Left lung (tissue), 10 donors: ENCODE data around the gene ANXA9. TPM values are rescaled to one million over a fixed set of nuclear protein-coding genes. Genes with fewer than 3 reads are reported as not detected.

Source experiments
- ATAC-seq: fragments of 200-7000 bp; cut with Tn5 transposase; one replicate; pipeline ENCODE4 v1.9.1; 2020; ENCODE audit warnings: moderate library complexity
- DNase-seq, 4 donors: peaks; one replicate each; pipeline ENCODE4 v3.0.0-alpha.2; 2013 to 2020
- H3K27ac ChIP-seq, 2 donors: fragments of 200-600 bp; sonication (generic) in 1 of 2; one replicate each; pipeline versions ENCODE4 v1.5.0 to v1.8.0; 2020 to 2021
- H3K27me3 ChIP-seq, 2 donors: fragments of 200-600 bp; sonication (generic) in 1 of 2; one replicate each; pipeline versions ENCODE4 v1.5.0 to v1.8.0; 2020 to 2021
- H3K36me3 ChIP-seq, 2 donors: fragments of 200-600 bp; sonication (generic) in 1 of 2; one replicate each; pipeline versions ENCODE4 v1.5.0 to v1.8.0; 2020 to 2021
- H3K4me1 ChIP-seq, 2 donors: fragments of 200-600 bp; one replicate each; pipeline ENCODE4 v1.8.0; 2021
- H3K4me3 ChIP-seq, 2 donors: fragments of 200-600 bp; sonication (generic) in 1 of 2; one replicate each; pipeline versions ENCODE4 v1.5.0 to v1.8.0; 2020 to 2021; ENCODE audit warnings: mild to moderate bottlenecking in 1 of 2
- H3K9me3 ChIP-seq, 2 donors: fragments of 200-600 bp; sonication (generic) in 1 of 2; one replicate each; pipeline versions ENCODE4 v1.5.0 to v1.8.0; 2020 to 2021
- CTCF ChIP-seq, 2 donors: fragments of 200-600 bp; sonication (generic) in 1 of 2; IDR thresholded peaks; one replicate each; pipeline versions ENCODE4 v1.5.0 to v1.8.0; 2021; ENCODE audit warnings: antibody characterized with exemption in 2 of 2
- intact Hi-C, 2 donors: fragments of 100-400 bp; cut with DNase I; formaldehyde crosslinking; loops; one replicate each; pipeline versions ENCODE4 v1.11.2 to v1.14.2; 2022
- polyA plus RNA-seq, 6 donors: library from polyadenylated mRNA; unstranded; fragments of 120-200 nt; gene quantifications; one replicate each; pipeline ENCODE4 v1.2.1, GENCODE V29; 2013; ENCODE audit not compliant: insufficient read length in 6 of 6
- total RNA-seq, 2 donors: library from RNA; stranded (reverse); fragmentation: NEBNext Ultra II Directional; extraction: Animal tissue kit (Norgen Biotek cat#: 25700); gene quantifications; one replicate each; pipeline ENCODE4 v1.2.1, GENCODE V29; 2021
- donor health status: DM: no; HTN: yes; CAD: no.
- donor health status: DM: no; HTN: no; CAD: no.

The ANXA9 gene
- total and polyA plus RNA-seq, 8 donors: 1.1 to 11.1 (median 10.1) TPM

- DNase-seq (no peak), ATAC-seq (no peak)
- intact Hi-C loops: no loop called here
- peaks cover 0 to 4% of the 10 kb centered on the region in 2 donors for H3K36me3 ChIP-seq
- H3K27ac ChIP-seq: no peak overlapping the region
- H3K9me3 ChIP-seq: no peaks in the 10 kb centered on the region
- H3K4me3 ChIP-seq: no peak overlapping the region
- no peaks in the 10 kb centered on the region for H3K27me3 ChIP-seq
- TF ChIP-seq CTCF (IDR thresholded peaks at IDR 0.05): no peak
- peaks cover 0 to 9% of the 10 kb centered on the region in 2 donors for H3K4me1 ChIP-seq
Observed at GRCh38 chr1:151043163-151043562, 61.1 kb downstream of the ANXA9 start.

Other genes with a start within 250 kb of the ANXA9 start
- 100 to 1,000 TPM; 320 to 473 TPM for gene CTSS, start 216.5 kb upstream of the ANXA9 start, total RNA-seq
- 10 to 100 TPM; 21.1 to 32.6 (median 27.1) TPM for gene CTSS, start 216.5 kb upstream of the ANXA9 start, polyA plus RNA-seq
- gene CTSK, start 174.0 kb upstream of the ANXA9 start, total RNA-seq: 10 to 100 TPM; 19.9 to 54.5 TPM
- gene CTSK, start 174.0 kb upstream of the ANXA9 start, polyA plus RNA-seq: 10 to 100 TPM; 28.7 to 46.8 (median 36.0) TPM
- 10 to 100 TPM; 42.9 to 49.8 TPM for gene ARNT, start 105.7 kb upstream of the ANXA9 start, total RNA-seq
- 10 to 100 TPM; 75.9 to 88.0 (median 79.7) TPM for gene ARNT, start 105.7 kb upstream of the ANXA9 start, polyA plus RNA-seq
- not detected for gene CTXND2, start 95.2 kb upstream of the ANXA9 start, total RNA-seq
- gene CTXND2, start 95.2 kb upstream of the ANXA9 start, polyA plus RNA-seq: under 1 TPM in 1 of 6 donors, not detected in 5; 0.15 TPM
- 10 to 100 TPM; 33.1 to 49.7 TPM for gene SETDB1, start 55.9 kb upstream of the ANXA9 start, total RNA-seq
- gene SETDB1, start 55.9 kb upstream of the ANXA9 start, polyA plus RNA-seq: 10 to 100 TPM; 83.6 to 96.6 (median 91.9) TPM
- gene CERS2, start 7.5 kb upstream of the ANXA9 start, total RNA-seq: 100 to 1,000 TPM; 325 to 359 TPM
- gene CERS2, start 7.5 kb upstream of the ANXA9 start, polyA plus RNA-seq: 100 to 1,000 TPM; 213 to 272 (median 251) TPM
- 10 to 100 TPM; 26.0 to 32.9 TPM for gene MINDY1, start 24.6 kb downstream of the ANXA9 start, total RNA-seq
- 10 to 100 TPM; 42.4 to 53.8 (median 47.4) TPM for gene MINDY1, start 24.6 kb downstream of the ANXA9 start, polyA plus RNA-seq
- gene PRUNE1, start 26.2 kb downstream of the ANXA9 start, total RNA-seq: 10 to 100 TPM; 15.1 to 18.1 TPM
- gene PRUNE1, start 26.2 kb downstream of the ANXA9 start, polyA plus RNA-seq: 10 to 100 TPM; 38.4 to 42.7 (median 38.8) TPM
- gene BNIPL, start 54.3 kb downstream of the ANXA9 start, total RNA-seq: 1 to 10 TPM; 3.5 to 5.9 TPM
- 10 to 100 TPM in 2 of 6 donors, 1 to 10 TPM in 4; 5.2 to 11.6 (median 9.4) TPM for gene BNIPL, start 54.3 kb downstream of the ANXA9 start, polyA plus RNA-seq
- 1 to 10 TPM; 3.9 to 6.1 TPM for gene C1orf56, start 65.5 kb downstream of the ANXA9 start, total RNA-seq
- 10 to 100 TPM in 3 of 6 donors, 1 to 10 TPM in 3; 8.6 to 11.2 (median 9.9) TPM for gene C1orf56, start 65.5 kb downstream of the ANXA9 start, polyA plus RNA-seq
- 100 to 1,000 TPM; 104 to 125 TPM for gene CDC42SE1, start 77.3 kb downstream of the ANXA9 start, total RNA-seq
- 100 to 1,000 TPM in 5 of 6 donors, 10 to 100 TPM in 1; 99.1 to 133 (median 111) TPM for gene CDC42SE1, start 77.3 kb downstream of the ANXA9 start, polyA plus RNA-seq
- gene MLLT11, start 78.1 kb downstream of the ANXA9 start, total RNA-seq: 1 to 10 TPM; 1.7 to 2.9 TPM
- 10 to 100 TPM; 20.1 to 23.0 (median 22.4) TPM for gene MLLT11, start 78.1 kb downstream of the ANXA9 start, polyA plus RNA-seq
- gene GABPB2, start 88.5 kb downstream of the ANXA9 start, total RNA-seq: 10 to 100 TPM; 11.3 to 12.7 TPM
- 10 to 100 TPM; 10.6 to 13.5 (median 13.0) TPM for gene GABPB2, start 88.5 kb downstream of the ANXA9 start, polyA plus RNA-seq
- gene SEMA6C, start 164.3 kb downstream of the ANXA9 start, total RNA-seq: 1 to 10 TPM; 3.9 to 8.9 TPM
- 10 to 100 TPM; 26.0 to 31.5 (median 27.7) TPM for gene SEMA6C, start 164.3 kb downstream of the ANXA9 start, polyA plus RNA-seq
- 10 to 100 TPM in 1 of 2 donors, 1 to 10 TPM in 1; 7.1 to 14.5 TPM for gene TNFAIP8L2, start 174.4 kb downstream of the ANXA9 start, total RNA-seq
- gene TNFAIP8L2, start 174.4 kb downstream of the ANXA9 start, polyA plus RNA-seq: 1 to 10 TPM; 2.5 to 3.3 (median 2.8) TPM
- gene LYSMD1, start 183.6 kb downstream of the ANXA9 start, total RNA-seq: 1 to 10 TPM; 5.8 to 8.7 TPM
- 10 to 100 TPM; 15.3 to 20.4 (median 16.3) TPM for gene LYSMD1, start 183.6 kb downstream of the ANXA9 start, polyA plus RNA-seq
- 10 to 100 TPM; 29.7 to 35.0 TPM for gene SCNM1, start 183.9 kb downstream of the ANXA9 start, total RNA-seq
- 10 to 100 TPM; 37.9 to 42.4 (median 39.7) TPM for gene SCNM1, start 183.9 kb downstream of the ANXA9 start, polyA plus RNA-seq
- under 1 TPM in 1 of 2 donors, not detected in 1; 0.97 TPM for gene TMOD4, start 193.7 kb downstream of the ANXA9 start, total RNA-seq
- 1 to 10 TPM; 1.2 to 2.4 (median 1.8) TPM for gene TMOD4, start 193.7 kb downstream of the ANXA9 start, polyA plus RNA-seq
- 10 to 100 TPM; 40.5 to 41.3 TPM for gene VPS72, start 207.9 kb downstream of the ANXA9 start, total RNA-seq
- 10 to 100 TPM; 60.1 to 65.1 (median 62.8) TPM for gene VPS72, start 207.9 kb downstream of the ANXA9 start, polyA plus RNA-seq
- gene PIP5K1A, start 216.3 kb downstream of the ANXA9 start, total RNA-seq: 10 to 100 TPM; 51.2 to 55.6 TPM
- 10 to 100 TPM; 62.1 to 73.3 (median 68.3) TPM for gene PIP5K1A, start 216.3 kb downstream of the ANXA9 start, polyA plus RNA-seq